Lung (tissue), 16 donors: ENCODE measurements around the gene TTYH2. TPM values are rescaled to one million over a fixed set of nuclear protein-coding genes. Genes with fewer than 3 reads are reported as not detected.

Experiments
- ATAC-seq: fragments of 200-7000 bp; cut with Tn5 transposase; one replicate; pipeline ENCODE4 v1.9.1; 2020; ENCODE audit warnings: moderate number of reproducible peaks; ENCODE audit not compliant: insufficient read depth, low FRiP score
- DNase-seq, 3 donors: peaks; one replicate each; pipeline ENCODE4 v3.0.0-alpha.2; 2013 to 2017
- H3K27ac ChIP-seq, 2 donors: one replicate each; pipeline ENCODE4 v1.5.1; 2013; ENCODE audit warnings: mild to moderate bottlenecking in 2 of 2, moderate library complexity in 2 of 2, control low read depth in 1 of 2, inconsistent platforms in 1 of 2, low read depth in 1 of 2, low read length in 1 of 2
- H3K27me3 ChIP-seq, 3 donors: one replicate each; pipeline ENCODE4 v1.5.1; 2013; ENCODE audit warnings: low read length in 2 of 3; ENCODE audit not compliant: control insufficient read depth in 3 of 3, insufficient read depth in 3 of 3
- H3K36me3 ChIP-seq, 4 donors: one replicate each; pipeline ENCODE4 v1.5.1; 2013; ENCODE audit warnings: low read length in 4 of 4, mild to moderate bottlenecking in 1 of 4, moderate library complexity in 1 of 4; ENCODE audit not compliant: control insufficient read depth in 4 of 4, insufficient read depth in 4 of 4
- H3K4me1 ChIP-seq, 5 donors: one replicate each; pipeline ENCODE4 v1.5.1; 2013; ENCODE audit warnings: low read length in 5 of 5, mild to moderate bottlenecking in 2 of 5, moderate library complexity in 1 of 5; ENCODE audit not compliant: control insufficient read depth in 5 of 5, insufficient read depth in 5 of 5
- H3K4me3 ChIP-seq: one replicate; pipeline ENCODE4 v1.5.1; 2013; ENCODE audit warnings: mild to moderate bottlenecking, control low read depth, moderate library complexity
- H3K9ac ChIP-seq, 2 donors: one replicate each; pipeline ENCODE4 v1.5.1; 2013; ENCODE audit warnings: low read length in 2 of 2, control low read depth in 1 of 2; ENCODE audit not compliant: insufficient read depth in 1 of 2
- H3K9me3 ChIP-seq, 4 donors: one replicate each; pipeline ENCODE4 v1.5.1; 2013; ENCODE audit warnings: low read length in 3 of 4, mild to moderate bottlenecking in 1 of 4, moderate library complexity in 1 of 4; ENCODE audit not compliant: control insufficient read depth in 4 of 4, insufficient read depth in 3 of 4
- WGBS, 2 donors: extraction: QIAGEN DNeasy Blood & Tissue Kit; methylation state at CpG; one replicate each; pipeline ENCODE4 v1.1.7; 2013; 5-methylcytosine and 5-hydroxymethylcytosine counted together
- long read RNA-seq, 5 donors: transcript quantifications; one replicate each; lab custom pipeline, GENCODE V29; 2026
- polyA plus RNA-seq, 2 donors: library from polyadenylated mRNA; stranded (reverse); fragments of 200-250 nt; gene quantifications; one replicate each; pipeline ENCODE4 v1.2.1, GENCODE V29; 2013
- total RNA-seq, 2 donors: library from RNA; depleted of rRNA in 1 of 2; stranded (reverse); fragments of >200 nt in 1 of 2; gene quantifications; one replicate each; pipeline ENCODE4 v1.2.1, GENCODE V29; 2014 to 2021
- TF ChIP-seq, protein P1 (sequence below): IDR thresholded peaks from 2 replicates; pipeline ENCODE4 v1.5.1; 2012; ENCODE audit warnings: mild to moderate bottlenecking; ENCODE audit errors: control extremely low read depth, extremely low read depth
- donor health status: control.
- donor health status: control.
- donor health status: Bipolar disorder and iron deficiency.
- donor health status: healthy.
- donor health status: DM: yes; HTN: yes; CAD: no.

Gene TTYH2
- 10 to 100 TPM in 1 of 2 donors, 1 to 10 TPM in 1; 7.5 to 10.6 TPM for total RNA-seq
- polyA plus RNA-seq: 1 to 10 TPM; 2.3 to 3.3 TPM
- long read RNA-seq, donor 1, partial matches to known transcripts: 0 of 2 reads
- long read RNA-seq, donor 1, other reads (novel, unspliced or antisense): 0 of 2 reads
- long read RNA-seq, donor 2, partial matches to known transcripts: 0 of 1 reads
- long read RNA-seq, donor 2, other reads (novel, unspliced or antisense): 0 of 1 reads
- long read RNA-seq, donor 3, partial matches to known transcripts: 0 of 1 reads
- long read RNA-seq, donor 3, other reads (novel, unspliced or antisense): 0 of 1 reads
- long read RNA-seq, donor 4: 0 reads
- long read RNA-seq, donor 5, transcript TTYH2-201 (14 exons, 3,490 nt): major isoform, 6 of 15 reads
- long read RNA-seq, donor 5, partial matches to known transcripts: 9 of 15 reads
- long read RNA-seq, donor 5, other reads (novel, unspliced or antisense): 0 of 15 reads

DNA sequence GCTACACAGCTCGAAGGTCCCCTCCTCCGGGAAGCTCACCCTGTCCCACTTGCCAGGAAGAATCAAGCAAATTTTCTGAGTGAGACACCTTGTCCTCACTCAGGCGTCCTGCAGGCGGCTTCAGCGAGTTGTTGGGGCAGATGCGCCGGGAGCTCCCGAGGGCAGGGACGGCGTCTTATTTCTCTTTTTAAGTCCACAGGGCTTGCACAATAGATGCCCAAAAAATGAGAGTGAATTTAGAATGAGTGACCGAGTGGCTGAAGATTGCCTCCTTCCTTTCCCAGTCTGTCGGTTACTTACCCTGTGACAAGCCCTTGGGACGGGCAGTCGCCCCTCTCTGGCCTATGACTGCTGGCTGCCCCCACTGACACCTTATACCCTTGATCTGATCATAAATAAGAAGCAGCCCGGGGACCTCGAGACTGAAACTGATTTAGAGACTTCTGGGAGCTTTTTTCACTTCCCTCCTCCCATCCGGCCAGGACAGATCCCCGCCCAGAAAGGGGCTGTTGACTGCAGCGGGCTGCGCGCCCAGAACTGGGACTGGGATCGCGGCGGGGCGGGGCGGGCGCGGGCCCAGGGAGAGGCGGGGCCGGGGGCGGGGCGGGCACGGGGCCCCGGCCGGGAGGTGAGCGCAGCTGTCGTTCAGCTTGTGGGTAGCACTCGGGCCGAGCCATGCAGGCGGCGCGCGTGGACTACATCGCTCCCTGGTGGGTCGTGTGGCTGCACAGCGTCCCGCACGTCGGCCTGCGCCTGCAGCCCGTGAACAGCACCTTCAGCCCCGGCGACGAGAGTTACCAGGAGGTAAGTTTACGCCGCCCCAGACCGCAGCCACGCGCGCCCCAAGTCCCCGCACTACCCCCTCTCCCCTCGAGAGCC, at the start of gene TTYH2:
TTYH2 (plus strand) TSS at position 659 of the 879 bp plus-strand sequence; CDS start at position 676, 17 bp downstream.
- peak; percentile 86 for ATAC-seq
- DNase-seq: peak; percentile 94 to 96 (median 95)
- Histone ChIP-seq H3K9ac (peak within 1 kb of the TSS in 1 of 2 donors; percentile 72), H3K27me3 (no peaks in the 10 kb centered on the region), H3K9me3 (no peaks in the 10 kb centered on the region), H3K36me3 (peaks cover 5 to 18% (median 13%) of the 10 kb centered on the region in 4 donors), H3K4me3 (peak within 1 kb of the TSS; percentile 47), H3K27ac (peak within 1 kb of the TSS; percentile 60 to 91), H3K4me1 (peaks cover 4 to 35% (median 9%) of the 10 kb centered on the region in 5 donors)
- 0 to 1% methylated on average over 55 to 62 of the region's 62 CpGs for WGBS, 2 donors
- TF ChIP-seq, protein P1, sequence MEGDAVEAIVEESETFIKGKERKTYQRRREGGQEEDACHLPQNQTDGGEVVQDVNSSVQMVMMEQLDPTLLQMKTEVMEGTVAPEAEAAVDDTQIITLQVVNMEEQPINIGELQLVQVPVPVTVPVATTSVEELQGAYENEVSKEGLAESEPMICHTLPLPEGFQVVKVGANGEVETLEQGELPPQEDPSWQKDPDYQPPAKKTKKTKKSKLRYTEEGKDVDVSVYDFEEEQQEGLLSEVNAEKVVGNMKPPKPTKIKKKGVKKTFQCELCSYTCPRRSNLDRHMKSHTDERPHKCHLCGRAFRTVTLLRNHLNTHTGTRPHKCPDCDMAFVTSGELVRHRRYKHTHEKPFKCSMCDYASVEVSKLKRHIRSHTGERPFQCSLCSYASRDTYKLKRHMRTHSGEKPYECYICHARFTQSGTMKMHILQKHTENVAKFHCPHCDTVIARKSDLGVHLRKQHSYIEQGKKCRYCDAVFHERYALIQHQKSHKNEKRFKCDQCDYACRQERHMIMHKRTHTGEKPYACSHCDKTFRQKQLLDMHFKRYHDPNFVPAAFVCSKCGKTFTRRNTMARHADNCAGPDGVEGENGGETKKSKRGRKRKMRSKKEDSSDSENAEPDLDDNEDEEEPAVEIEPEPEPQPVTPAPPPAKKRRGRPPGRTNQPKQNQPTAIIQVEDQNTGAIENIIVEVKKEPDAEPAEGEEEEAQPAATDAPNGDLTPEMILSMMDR: no peak

GRCh38 chr17:74163836-74164235, 49.5 kb upstream of the TTYH2 start:
- Histone ChIP-seq H3K9ac (no peak overlapping the region), H3K27ac (no peak overlapping the region), H3K4me3 (no peak overlapping the region), H3K36me3 (no peaks in the 10 kb centered on the region), H3K4me1 (no peaks in the 10 kb centered on the region), H3K9me3 (peaks cover 0 to under 1% (median 0%) of the 10 kb centered on the region in 4 donors), H3K27me3 (no peaks in the 10 kb centered on the region)
- TF ChIP-seq, protein P1: no peak
- DNase-seq (no peak), ATAC-seq (no peak)
- WGBS, 2 donors: 74 to 79% methylated on average over 7 of the region's 7 CpGs

- TF ChIP-seq, protein P1: no peak
- DNase-seq (no peak), ATAC-seq (no peak)
- H3K27me3 ChIP-seq: no peaks in the 10 kb centered on the region
- 91 to 92% methylated on average over 9 of the region's 9 CpGs for WGBS, 2 donors
- H3K27ac ChIP-seq: no peak overlapping the region
- H3K4me3 ChIP-seq: no peak overlapping the region
- H3K9ac ChIP-seq: no peak overlapping the region
- H3K9me3 ChIP-seq: no peaks in the 10 kb centered on the region
- no peaks in the 10 kb centered on the region for H3K4me1 ChIP-seq
- H3K36me3 ChIP-seq: no peaks in the 10 kb centered on the region
Measured at GRCh38 chr17:74164446-74165045, 48.8 kb upstream of the TTYH2 start.
